GM10847 (cell line): ENCODE measurements around the gene SERHL2.

Experiments used
- POLR2A ChIP-seq: IDR thresholded peaks from 2 replicates; pipeline ENCODE4 v1.6.1; 2011; ENCODE audit not compliant: insufficient read length; ENCODE audit errors: extremely low read depth

SERHL2 gene

GRCh38 chr22:42591987-42592386, 38.2 kb downstream of the SERHL2 start:
- TF ChIP-seq POLR2A, result no peak

- TF ChIP-seq POLR2A, result no peak
Observed at GRCh38 chr22:42595434-42595833, 41.7 kb downstream of the SERHL2 start.

GRCh38 chr22:42596336-42596735, 42.6 kb downstream of the SERHL2 start:
- TF ChIP-seq POLR2A, result no peak

- TF ChIP-seq POLR2A, result no peak
Observed at GRCh38 chr22:42596863-42597530, 43.2 kb downstream of the SERHL2 start.

GRCh38 chr22:42601879-42602465, 48.2 kb downstream of the SERHL2 start:
- no peak for TF ChIP-seq POLR2A

GRCh38 chr22:42602470-42602869, 48.7 kb downstream of the SERHL2 start:
- TF ChIP-seq POLR2A, result no peak

GRCh38 chr22:42603427-42603826, 49.7 kb downstream of the SERHL2 start:
- no peak for TF ChIP-seq POLR2A

- TF ChIP-seq POLR2A, result no peak
Observed at GRCh38 chr22:42604403-42604802, 50.6 kb downstream of the SERHL2 start.

GRCh38 chr22:42608136-42608822, 54.5 kb downstream of the SERHL2 start:
- no peak for TF ChIP-seq POLR2A

GRCh38 chr22:42608823-42609361, 55.1 kb downstream of the SERHL2 start:
- TF ChIP-seq POLR2A, result no peak

- TF ChIP-seq POLR2A, result no peak
Observed at GRCh38 chr22:42610186-42610585, 56.4 kb downstream of the SERHL2 start.

GRCh38 chr22:42611051-42611450, 57.3 kb downstream of the SERHL2 start:
- TF ChIP-seq POLR2A, result no peak

GRCh38 chr22:42612336-42612735, 58.6 kb downstream of the SERHL2 start:
- TF ChIP-seq POLR2A, result no peak

GRCh38 chr22:42613872-42614301, 60.1 kb downstream of the SERHL2 start:
- no peak for TF ChIP-seq POLR2A

GRCh38 chr22:42614312-42615091, 60.7 kb downstream of the SERHL2 start, which contains the start of gene POLDIP3:
POLDIP3 (minus strand) TSS chr22:42614883; CDS start chr22:42614857, 26 bp downstream.
- peak; percentile 64 for TF ChIP-seq POLR2A
